ENCODE data around the gene C1GALT1C1. TPM values are rescaled to one million over a fixed set of nuclear protein-coding genes. Genes with fewer than 3 reads are reported as not detected.
"Not testable (repeated sequence)": the region's sequence is repeated elsewhere in the genome, so short reads cannot be mapped to it uniquely, and the experiment has no call there.

Gene C1GALT1C1
- total RNA-seq, 2 experiments from 2014 or later, result 13.5 to 14.6 TPM

- H3K9me3 Mint-ChIP-seq, result peaks cover 7% of the 10 kb centered on the region
- ChIA-PET POLR2A (no interaction called here), CTCF (no interaction called here)
- no peak for TF ChIP-seq CTCF (IDR thresholded peaks at IDR 0.05)
- H3K4me3 Mint-ChIP-seq, result no peak overlapping the region
- H3K27me3 Mint-ChIP-seq, result no peaks in the 10 kb centered on the region
- intact Hi-C loops (cut with micrococcal nuclease), result no loop called here
- H3K36me3 Mint-ChIP-seq (ENCODE audit: low read depth), result peaks cover 6% of the 10 kb centered on the region
- DNase-seq, result no peak
- no peak for ATAC-seq
- H3K4me1 Mint-ChIP-seq (ENCODE audit: low read depth), result peaks cover 6% of the 10 kb centered on the region
- H3K27ac Mint-ChIP-seq, result no peak overlapping the region
Observed at GRCh38 chrX:120671963-120672362, 42.1 kb upstream of the C1GALT1C1 start.

- no peaks in the 10 kb centered on the region for H3K27me3 Mint-ChIP-seq
- intact Hi-C loops (cut with micrococcal nuclease), result loop anchor here (10.0 kb wide), 1 partner anchor 174 kb away; no protein-coding TSS in a partner anchor
- no peak overlapping the region for H3K4me3 Mint-ChIP-seq
- H3K36me3 Mint-ChIP-seq (ENCODE audit: low read depth), result no peaks in the 10 kb centered on the region
- TF ChIP-seq CTCF (IDR thresholded peaks at IDR 0.05), result no peak
- ATAC-seq (no peak), DNase-seq (no peak)
- ChIA-PET CTCF (no interaction called here), POLR2A (no interaction called here)
- peaks cover 3% of the 10 kb centered on the region for H3K4me1 Mint-ChIP-seq (ENCODE audit: low read depth)
- no peak overlapping the region for H3K27ac Mint-ChIP-seq
- no peaks in the 10 kb centered on the region for H3K9me3 Mint-ChIP-seq
Observed at GRCh38 chrX:120668357-120668756, 38.5 kb upstream of the C1GALT1C1 start.

- H3K4me3 Mint-ChIP-seq; H3K27ac Mint-ChIP-seq; H3K36me3 Mint-ChIP-seq (ENCODE audit: low read depth); POLR2A ChIA-PET; H3K27me3 Mint-ChIP-seq; H3K9me3 Mint-ChIP-seq; DNase-seq; H3K4me1 Mint-ChIP-seq (ENCODE audit: low read depth); ATAC-seq: not testable (repeated sequence)
- CTCF ChIA-PET, result interaction anchor here (1.7 kb wide), 1 partner anchor 126 kb away, joined by 3 read pairs; no protein-coding TSS in a partner anchor
- intact Hi-C loops (cut with micrococcal nuclease), result loop anchor here (10.0 kb wide), 1 partner anchor 170 kb away; no protein-coding TSS in a partner anchor
Observed at GRCh38 chrX:120664535-120664934, 34.7 kb upstream of the C1GALT1C1 start.

GRCh38 chrX:120664081-120664480 lies 34.2 kb upstream of the C1GALT1C1 start:
- DNase-seq, result no peak
- no peak for TF ChIP-seq CTCF (IDR thresholded peaks at IDR 0.05)
- ChIA-PET CTCF (interaction anchor here (0.9 to 1.7 kb wide), 3 partner anchors 125 to 364 kb away, joined by 3 to 8 read pairs (median 3); no protein-coding TSS in a partner anchor), POLR2A (interaction anchor here (0.7 kb wide), 1 partner anchor 65 kb away, joined by 3 read pairs; no protein-coding TSS in a partner anchor)
- H3K4me1 Mint-ChIP-seq (ENCODE audit: low read depth), result peaks cover 3% of the 10 kb centered on the region
- no peak overlapping the region for H3K4me3 Mint-ChIP-seq
- ATAC-seq, result no peak
- no peaks in the 10 kb centered on the region for H3K36me3 Mint-ChIP-seq (ENCODE audit: low read depth)
- intact Hi-C loops (cut with micrococcal nuclease), result loop anchor here (10.0 kb wide), 1 partner anchor 169 kb away; no protein-coding TSS in a partner anchor
- no peaks in the 10 kb centered on the region for H3K9me3 Mint-ChIP-seq
- H3K27me3 Mint-ChIP-seq, result no peaks in the 10 kb centered on the region
- no peak overlapping the region for H3K27ac Mint-ChIP-seq

- TF ChIP-seq CTCF (IDR thresholded peaks at IDR 0.05), result no peak
- intact Hi-C loops (cut with micrococcal nuclease), result loop anchor here (10.0 kb wide), 1 partner anchor 168 kb away; no protein-coding TSS in a partner anchor
- DNase-seq (no peak), ATAC-seq (no peak)
- ChIA-PET POLR2A (no interaction called here), CTCF (interaction anchor here (1.0 to 1.3 kb wide), 2 partner anchors 127 to 164 kb away, joined by 3 to 8 read pairs; no protein-coding TSS in a partner anchor)
- H3K4me1 Mint-ChIP-seq (ENCODE audit: low read depth), result peaks cover 3% of the 10 kb centered on the region
- no peak overlapping the region for H3K4me3 Mint-ChIP-seq
- H3K27me3 Mint-ChIP-seq, result no peaks in the 10 kb centered on the region
- H3K9me3 Mint-ChIP-seq, result no peaks in the 10 kb centered on the region
- H3K36me3 Mint-ChIP-seq (ENCODE audit: low read depth), result no peaks in the 10 kb centered on the region
- H3K27ac Mint-ChIP-seq, result no peak overlapping the region
Observed at GRCh38 chrX:120662662-120663061, 32.8 kb upstream of the C1GALT1C1 start.
